ENCODE results near the gene YJEFN3. TPM values are rescaled to one million over a fixed set of nuclear protein-coding genes. Genes with fewer than 3 reads are reported as not detected.

The YJEFN3 gene
- total RNA-seq, 1 donor from 2014 or later, result 0.79 TPM

DNA sequence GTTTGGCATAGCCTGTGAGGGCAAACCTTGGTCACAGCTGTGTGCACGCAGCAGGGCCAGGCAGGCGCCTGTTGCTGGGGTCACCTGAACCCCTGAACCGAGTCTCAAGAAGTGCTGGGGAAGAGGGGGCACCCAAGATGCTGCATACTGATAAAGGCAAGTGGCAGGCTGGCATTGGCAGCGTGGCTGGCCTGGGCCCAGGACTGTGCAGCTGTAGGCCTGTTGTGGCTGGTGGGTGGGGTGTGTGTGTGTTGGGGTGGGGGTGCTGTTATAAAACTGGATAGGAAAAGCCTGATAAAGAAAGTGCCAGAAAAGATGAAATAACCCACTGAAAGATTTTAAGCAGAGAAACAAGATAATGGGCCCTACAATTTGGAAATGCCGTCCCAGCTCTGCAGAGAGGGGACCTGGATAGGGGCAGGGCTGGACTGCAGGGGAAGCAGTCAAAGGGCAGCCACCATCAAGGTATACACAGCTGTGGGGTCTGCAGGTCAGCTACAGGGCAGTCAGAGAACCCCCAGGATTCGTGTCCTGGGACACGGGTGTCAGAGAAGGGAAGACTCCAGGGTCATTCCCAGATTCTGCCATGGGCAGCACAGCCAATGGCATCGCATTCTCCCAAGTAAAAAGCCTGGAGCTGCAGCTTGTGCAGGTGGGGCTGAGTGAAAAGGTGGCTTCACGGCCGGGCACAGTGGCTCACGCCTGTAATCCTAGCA is 42.5 kb downstream of the YJEFN3 start:
- no peak for TF ChIP-seq CTCF (IDR thresholded peaks at IDR 0.05; ENCODE audit: insufficient read depth, low read length, severe bottlenecking)
- no peak for FAIRE-seq

GRCh38 chr19:19575411-19575810 is 46.7 kb downstream of the YJEFN3 start:
- Histone ChIP-seq H3K4me3 (ENCODE audit: low read depth, low read length) (no peak overlapping the region), H3K27me3 (ENCODE audit: control insufficient read depth, insufficient read depth, low read length) (no peaks in the 10 kb centered on the region), H3K36me3 (ENCODE audit: control insufficient read depth, insufficient read depth, low read length) (no peaks in the 10 kb centered on the region)
- no peak for DNase-seq (ENCODE audit: low read depth)
- peak; percentile 86 for FAIRE-seq
- TF ChIP-seq CTCF (IDR thresholded peaks at IDR 0.05; ENCODE audit: insufficient read depth, low read length, severe bottlenecking), result no peak

More for the DNA sequence above, 42.5 kb downstream of the YJEFN3 start:
- no peak for DNase-seq (ENCODE audit: low read depth)
- Histone ChIP-seq H3K4me3 (ENCODE audit: low read depth, low read length) (no peak overlapping the region), H3K36me3 (ENCODE audit: control insufficient read depth, insufficient read depth, low read length) (no peaks in the 10 kb centered on the region), H3K27me3 (ENCODE audit: control insufficient read depth, insufficient read depth, low read length) (no peaks in the 10 kb centered on the region)

DNA sequence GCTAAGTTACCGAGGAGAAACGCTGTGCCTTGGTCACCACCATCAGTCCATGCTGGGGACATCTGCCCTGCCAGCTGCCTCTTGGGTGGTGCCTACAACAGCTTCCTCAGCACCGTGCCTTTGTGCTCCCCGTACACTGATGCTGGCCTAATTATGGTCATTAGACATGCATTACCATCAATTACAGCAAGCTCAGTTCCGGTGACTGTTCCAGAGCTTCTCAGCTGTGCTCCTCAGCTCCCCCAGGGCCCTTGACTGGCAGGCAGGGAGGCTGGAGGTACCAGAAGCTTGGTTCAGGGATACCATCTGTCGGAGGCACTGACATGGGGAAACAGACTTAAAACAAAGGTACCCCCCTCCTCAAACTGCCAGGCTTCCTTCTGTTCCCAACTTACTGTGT is 49.5 kb downstream of the YJEFN3 start:
- Histone ChIP-seq H3K36me3 (ENCODE audit: control insufficient read depth, insufficient read depth, low read length) (no peaks in the 10 kb centered on the region), H3K27me3 (ENCODE audit: control insufficient read depth, insufficient read depth, low read length) (no peaks in the 10 kb centered on the region), H3K4me3 (ENCODE audit: low read depth, low read length) (no peak overlapping the region)
- TF ChIP-seq CTCF (IDR thresholded peaks at IDR 0.05; ENCODE audit: insufficient read depth, low read length, severe bottlenecking), result no peak
- DNase-seq (ENCODE audit: low read depth) (no peak), FAIRE-seq (no peak)

- no peak for TF ChIP-seq CTCF (IDR thresholded peaks at IDR 0.05; ENCODE audit: insufficient read depth, low read length, severe bottlenecking)
- no peak for FAIRE-seq
Measured at GRCh38 chr19:19579533-19580361, 51.0 kb downstream of the YJEFN3 start.

DNA sequence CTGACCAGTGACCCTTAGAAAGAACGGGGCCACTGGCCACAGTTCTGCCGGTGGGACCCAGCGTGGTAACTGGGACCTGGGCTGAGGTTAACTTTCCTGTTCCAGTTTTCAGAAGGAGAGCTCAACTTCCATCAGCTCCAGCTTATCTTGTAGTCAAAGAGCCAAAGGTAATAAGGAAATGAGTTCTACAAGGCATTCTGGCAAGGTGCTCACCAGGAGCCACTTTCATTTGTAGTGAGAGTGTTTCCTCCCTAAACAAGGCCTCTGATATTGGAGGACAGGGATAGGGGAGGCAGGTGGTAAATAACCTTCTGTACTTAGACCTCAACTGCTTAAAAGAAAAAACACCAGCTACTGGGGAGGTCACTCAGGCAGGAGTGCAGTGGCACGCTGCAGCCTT is 51.7 kb downstream of the YJEFN3 start:
- H3K4me3 ChIP-seq (ENCODE audit: low read depth, low read length), result no peak overlapping the region
- H3K27me3 ChIP-seq (ENCODE audit: control insufficient read depth, insufficient read depth, low read length), result no peaks in the 10 kb centered on the region
- no peaks in the 10 kb centered on the region for H3K36me3 ChIP-seq (ENCODE audit: control insufficient read depth, insufficient read depth, low read length)
- FAIRE-seq (no peak), DNase-seq (ENCODE audit: low read depth) (no peak)
- TF ChIP-seq CTCF (IDR thresholded peaks at IDR 0.05; ENCODE audit: insufficient read depth, low read length, severe bottlenecking), result no peak

More at GRCh38 chr19:19579533-19580361, 51.0 kb downstream of the YJEFN3 start:
- H3K4me3 ChIP-seq (ENCODE audit: low read depth, low read length), result no peak overlapping the region
- no peaks in the 10 kb centered on the region for H3K36me3 ChIP-seq (ENCODE audit: control insufficient read depth, insufficient read depth, low read length)
- no peak for DNase-seq (ENCODE audit: low read depth)
- no peaks in the 10 kb centered on the region for H3K27me3 ChIP-seq (ENCODE audit: control insufficient read depth, insufficient read depth, low read length)

All from bronchial epithelial cell (primary cell).